Fibroblast of mammary gland (primary cell): ENCODE data around the gene STIM2.
A peak's percentile ranks its signal among the peaks of the same experiment; 100 is the strongest.

Source experiments
- DNase-seq: peaks from one replicate; pipeline ENCODE4 v3.0.0-alpha.2; 2010; ENCODE audit warnings: low read depth
- H3K4me3 ChIP-seq: 2 replicates; pipeline ENCODE4 v1.5.1; 2011; ENCODE audit warnings: low read depth, mild to moderate bottlenecking, low read length, moderate library complexity; ENCODE audit not compliant: control insufficient read depth
- CTCF ChIP-seq: conservative IDR thresholded peaks from 2 replicates; pipeline ENCODE4 v1.5.1; 2011; ENCODE audit warnings: low read depth, low read length, inconsistent platforms; ENCODE audit not compliant: control insufficient read depth, insufficient read depth

The STIM2 gene

GRCh38 chr4:26996745-26997144, 136.1 kb downstream of the STIM2 start:
- no peak for DNase-seq
- H3K4me3 ChIP-seq = no peak overlapping the region
- TF ChIP-seq CTCF = no peak

GRCh38 chr4:26999689-27000088, 139.0 kb downstream of the STIM2 start:
- TF ChIP-seq CTCF = no peak

GRCh38 chr4:27000122-27000521, 139.5 kb downstream of the STIM2 start:
- no peak for TF ChIP-seq CTCF
- no peak for DNase-seq
- H3K4me3 ChIP-seq = no peak overlapping the region

More at GRCh38 chr4:26999689-27000088, 139.0 kb downstream of the STIM2 start:
- H3K4me3 ChIP-seq = no peak overlapping the region
- DNase-seq = no peak

GRCh38 chr4:27000820-27001219, 140.2 kb downstream of the STIM2 start:
- no peak overlapping the region for H3K4me3 ChIP-seq
- TF ChIP-seq CTCF = peak; percentile 13
- DNase-seq = no peak

GRCh38 chr4:27001398-27002164, 140.9 kb downstream of the STIM2 start:
- H3K4me3 ChIP-seq = no peak overlapping the region
- TF ChIP-seq CTCF = no peak
- no peak for DNase-seq

GRCh38 chr4:27003642-27004113, 143.0 kb downstream of the STIM2 start:
- peak; percentile 17 for TF ChIP-seq CTCF
- no peak overlapping the region for H3K4me3 ChIP-seq
- peak; percentile 65 for DNase-seq
